ENCODE results near the gene LAMP2.

LAMP2 gene

DNA sequence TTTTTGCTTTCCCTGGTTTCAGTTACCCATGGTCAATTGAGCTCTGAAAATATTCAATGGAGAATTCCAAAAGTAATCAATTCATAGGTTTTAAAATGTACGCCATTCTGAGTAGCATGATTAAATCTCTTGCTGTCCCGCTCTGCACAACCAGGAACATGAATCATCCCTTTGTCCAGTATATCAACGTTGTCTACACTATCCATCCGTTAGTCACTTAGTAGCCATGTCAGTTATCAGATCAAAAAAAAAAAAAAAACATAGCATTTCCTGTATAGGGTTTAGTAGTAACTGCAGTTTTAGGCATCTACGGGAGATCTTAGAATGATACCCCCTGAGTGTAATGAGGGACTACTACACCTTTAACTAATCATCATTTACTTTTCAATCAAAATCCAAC lies 15.1 kb downstream of the LAMP2 start:
- no peak for DNase-seq

DNA sequence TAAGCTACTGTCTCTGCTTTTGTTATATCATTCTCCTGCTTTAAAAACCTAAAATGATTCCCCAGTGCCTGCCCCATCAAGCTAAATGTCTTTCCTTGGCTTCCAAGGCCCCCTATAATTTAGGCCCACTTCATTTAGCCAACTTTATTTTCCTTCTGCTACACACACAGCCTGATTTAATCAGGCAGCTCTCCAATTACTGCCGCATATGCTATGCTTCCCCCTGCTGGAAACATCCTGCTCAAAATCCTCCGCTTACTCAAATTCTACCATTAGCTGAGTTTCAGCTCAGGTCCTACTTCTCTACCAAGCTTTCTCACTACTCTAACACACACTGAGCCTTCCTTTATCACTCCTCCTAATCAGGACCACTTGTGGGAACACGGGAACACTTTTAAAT lies 17.0 kb downstream of the LAMP2 start:
- no peak for DNase-seq

DNA sequence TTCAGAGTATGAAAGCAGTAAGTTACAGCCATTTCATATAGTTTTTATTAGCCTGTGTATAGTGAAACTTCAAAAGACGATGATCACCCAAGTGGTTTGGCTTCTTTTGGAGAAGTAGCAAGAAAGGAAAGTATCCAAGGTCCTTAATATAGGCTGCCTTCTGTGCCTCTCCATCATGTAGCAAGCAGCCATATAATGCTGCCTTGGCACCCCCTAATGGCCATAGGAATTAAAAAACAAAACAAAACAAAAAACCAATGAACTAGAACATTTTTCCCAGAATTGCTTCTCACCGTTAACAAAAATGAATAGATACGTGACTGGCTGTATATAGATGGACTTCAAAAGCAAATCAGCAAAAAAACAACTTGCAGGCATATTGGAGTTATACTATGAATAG lies 18.9 kb downstream of the LAMP2 start:
- no peak for DNase-seq

- no peak for DNase-seq
Observed at GRCh38 chrX:120446498-120446897, 22.6 kb downstream of the LAMP2 start.

DNA sequence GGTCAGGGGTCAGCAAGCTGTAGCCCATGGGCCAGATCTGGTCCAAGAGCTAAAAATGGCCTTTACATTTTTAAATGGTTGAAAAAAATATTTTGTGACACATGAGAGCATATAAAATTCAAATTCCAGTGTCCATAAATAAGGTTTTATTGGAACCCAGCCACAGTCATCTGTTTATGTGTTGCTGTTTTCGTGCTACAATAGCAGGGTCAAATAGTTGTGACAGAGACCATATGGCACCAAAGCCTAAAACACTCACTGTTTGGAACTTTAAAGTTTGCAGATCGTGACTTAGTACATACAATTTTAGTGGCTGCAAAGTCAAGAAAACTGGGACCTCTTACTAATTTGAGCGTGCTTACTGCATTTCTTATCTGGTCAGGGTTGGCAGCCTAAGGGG lies 29.2 kb downstream of the LAMP2 start:
- no peak for DNase-seq

- DNase-seq: no peak
Observed at GRCh38 chrX:120429776-120430540, 39.1 kb downstream of the LAMP2 start.

- DNase-seq: no peak
Observed at GRCh38 chrX:120428309-120428708, 40.8 kb downstream of the LAMP2 start.

GRCh38 chrX:120426599-120426998 lies 42.5 kb downstream of the LAMP2 start:
- DNase-seq: no peak

DNA sequence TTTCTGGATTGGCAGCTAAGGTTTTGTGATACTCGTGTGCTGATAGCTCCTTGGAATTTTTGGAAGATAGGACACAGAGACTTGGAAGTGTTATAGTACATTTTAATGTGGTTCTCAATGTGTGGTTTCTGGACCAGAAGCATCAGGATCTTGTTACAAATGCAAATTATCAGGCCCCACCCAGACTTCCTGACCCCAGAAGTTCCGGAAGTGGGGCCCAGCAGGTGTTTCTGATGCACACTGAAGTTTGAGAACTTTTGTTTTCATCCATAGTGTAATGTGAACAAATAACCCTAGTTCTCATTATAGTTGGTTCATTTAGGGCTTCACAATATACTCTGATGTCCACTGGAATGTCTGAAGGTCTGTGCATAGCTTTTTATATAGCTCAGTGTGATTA lies 49.6 kb downstream of the LAMP2 start:
- no peak for DNase-seq

DNA sequence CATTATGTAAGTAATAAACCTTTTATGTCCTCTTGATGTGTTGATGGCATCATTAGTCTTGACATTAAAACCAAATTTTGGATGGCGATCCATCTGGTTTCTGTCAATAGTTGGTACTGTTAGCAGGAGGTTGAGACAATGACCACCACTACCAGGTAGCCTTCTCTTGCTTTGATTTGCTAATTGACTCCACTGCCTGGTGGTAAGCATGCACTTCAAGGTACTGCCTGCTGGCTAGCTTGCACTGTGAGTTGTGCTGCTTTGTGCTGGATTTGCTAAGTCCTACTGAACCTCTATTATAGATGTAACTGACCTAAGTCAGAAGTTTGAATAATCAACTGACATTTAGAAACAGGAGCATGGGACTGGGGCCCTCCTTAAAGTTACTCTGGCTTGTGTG lies 60.9 kb downstream of the LAMP2 start:
- no peak for DNase-seq

DNA sequence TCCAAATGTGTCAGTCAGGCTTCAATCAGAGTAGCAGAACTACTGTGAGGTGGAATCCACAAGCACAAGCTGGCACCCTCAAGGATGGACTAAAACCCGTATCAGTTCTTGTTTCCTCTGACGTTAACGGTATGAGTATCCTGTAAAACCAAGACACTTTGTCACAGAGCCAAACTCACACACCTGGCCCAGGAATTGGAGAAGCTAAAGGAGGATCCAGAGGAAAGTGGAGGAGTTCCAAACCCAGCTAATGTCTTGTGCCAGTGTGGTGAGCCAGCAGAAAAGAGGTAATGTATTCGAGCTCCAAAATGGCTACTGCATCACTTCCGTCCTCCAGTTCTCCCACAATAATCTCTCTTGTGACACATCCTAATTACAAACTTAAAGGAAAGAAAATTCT lies 62.5 kb downstream of the LAMP2 start:
- DNase-seq: no peak

DNA sequence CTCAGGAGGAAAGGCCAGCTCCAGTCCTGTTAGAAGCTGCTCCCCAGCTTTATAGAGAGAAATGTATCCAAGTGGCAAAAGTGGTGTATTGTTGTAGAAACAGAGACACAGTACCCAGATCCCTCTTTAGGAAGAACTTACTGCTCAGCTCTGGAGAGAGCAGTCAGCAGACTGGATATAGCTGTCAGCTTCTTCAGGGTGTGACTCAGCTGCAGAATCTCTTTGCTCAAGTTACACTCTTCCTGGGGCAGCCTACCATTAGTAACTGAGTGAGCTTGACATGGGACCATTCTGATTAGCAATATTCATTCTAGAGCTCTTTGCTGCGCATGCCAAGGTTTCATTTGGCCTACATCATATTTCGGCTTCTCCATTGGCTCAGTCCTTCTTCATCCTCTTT lies 66.7 kb downstream of the LAMP2 start:
- DNase-seq: no peak

DNA sequence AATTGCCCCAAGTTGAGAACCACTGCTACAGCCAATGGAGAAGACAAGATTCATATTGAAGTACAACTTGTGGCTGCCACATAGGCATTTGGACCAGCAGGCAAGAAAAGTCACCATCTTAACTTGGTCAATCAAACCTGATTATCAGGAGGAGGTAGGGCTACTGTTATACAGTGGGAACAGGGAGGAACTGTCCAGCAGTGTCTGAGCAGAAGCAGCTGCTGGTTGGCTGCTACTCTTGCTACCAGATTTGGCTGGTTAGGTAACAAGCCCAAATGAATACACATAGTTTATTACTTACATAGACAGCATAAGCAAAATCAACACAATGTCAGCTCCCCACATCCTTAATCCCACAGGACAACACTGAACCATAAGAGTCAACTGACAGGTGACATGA lies 67.8 kb downstream of the LAMP2 start:
- DNase-seq: no peak

- peak; percentile 3 to 15 for DNase-seq
Observed at GRCh38 chrX:120380699-120381098, 88.4 kb downstream of the LAMP2 start.

DNA sequence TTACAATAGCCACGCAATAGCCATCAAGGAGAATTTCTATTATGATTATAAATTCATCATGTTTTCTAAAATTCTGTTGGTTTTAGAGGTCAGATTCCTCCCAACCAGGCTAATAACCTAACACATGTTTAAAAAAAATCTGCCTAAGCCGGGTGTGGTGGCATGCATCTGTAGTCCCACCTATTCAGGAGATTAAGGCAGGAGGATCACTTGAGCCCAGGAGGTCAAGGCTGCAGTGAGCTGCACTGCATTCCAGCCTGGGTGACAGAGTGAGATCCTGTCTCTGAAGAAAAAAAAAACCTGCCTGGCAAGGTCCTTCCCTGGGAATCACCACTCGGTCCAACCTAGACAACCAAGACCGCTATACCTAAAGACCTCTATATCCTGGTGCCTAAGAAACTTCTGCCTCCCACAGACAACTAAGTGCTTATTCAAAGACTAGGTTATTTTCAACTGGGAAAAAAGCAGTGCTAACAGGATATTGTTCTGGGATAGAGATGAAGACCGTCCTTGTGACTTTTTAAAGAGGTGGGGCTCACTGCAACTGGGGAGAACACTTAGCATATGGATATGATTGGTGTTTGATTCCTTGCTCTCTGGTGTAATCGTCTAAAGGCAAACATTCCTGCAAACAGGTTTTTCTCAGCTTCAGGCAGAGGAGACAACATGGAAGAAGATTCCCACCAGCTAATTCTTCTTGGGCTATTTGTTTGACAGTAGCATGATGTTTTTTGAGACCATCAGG lies 89.0 kb downstream of the LAMP2 start:
- no peak for DNase-seq

GRCh38 chrX:120378570-120378969 lies 90.5 kb downstream of the LAMP2 start:
- no peak for DNase-seq
